GM18861 (cell line): ENCODE data around the gene GLCCI1.

Experiments used
- ATAC-seq: cut with Tn5 transposase; IDR thresholded peaks from one replicate; pipeline ENCODE4 v1.9.1; 2021; ENCODE audit not compliant: unreplicated experiment

The GLCCI1 gene

GRCh38 chr7:7968544-7969305, at the start of gene GLCCI1:
Gene GLCCI1, plus strand, starts transcription at chr7:7968796. Its CDS starts 555 bp downstream, at chr7:7969351.
- peak; percentile 74 for ATAC-seq

- ATAC-seq = peak; percentile 17
Observed at GRCh38 chr7:7919449-7919945, 49.1 kb upstream of the GLCCI1 start.

- no peak for ATAC-seq
Observed at GRCh38 chr7:7920056-7920455, 48.5 kb upstream of the GLCCI1 start.

- ATAC-seq = peak; percentile 88
Observed at GRCh38 chr7:7920481-7920880, 48.1 kb upstream of the GLCCI1 start.

- ATAC-seq = no peak
Observed at GRCh38 chr7:7921830-7922229, 46.8 kb upstream of the GLCCI1 start.

- ATAC-seq = no peak
Observed at GRCh38 chr7:7922684-7923385, 45.8 kb upstream of the GLCCI1 start.

GRCh38 chr7:7923818-7924217, 44.8 kb upstream of the GLCCI1 start:
- no peak for ATAC-seq

- no peak for ATAC-seq
Observed at GRCh38 chr7:7924303-7924702, 44.3 kb upstream of the GLCCI1 start.

- no peak for ATAC-seq
Observed at GRCh38 chr7:7931626-7932025, 37.0 kb upstream of the GLCCI1 start.

- ATAC-seq = no peak
Observed at GRCh38 chr7:7932553-7932952, 36.0 kb upstream of the GLCCI1 start.

GRCh38 chr7:7933915-7934526, 34.6 kb upstream of the GLCCI1 start:
- ATAC-seq = no peak

- ATAC-seq = no peak
Observed at GRCh38 chr7:7934945-7935344, 33.7 kb upstream of the GLCCI1 start.

- ATAC-seq = no peak
Observed at GRCh38 chr7:7938471-7938870, 30.1 kb upstream of the GLCCI1 start.

- ATAC-seq = no peak
Observed at GRCh38 chr7:7943951-7944350, 24.6 kb upstream of the GLCCI1 start.

GRCh38 chr7:7944619-7945282, 23.8 kb upstream of the GLCCI1 start:
- ATAC-seq = peak; percentile 91

- ATAC-seq = no peak
Observed at GRCh38 chr7:7946486-7946885, 22.1 kb upstream of the GLCCI1 start.

GRCh38 chr7:7948232-7948631, 20.4 kb upstream of the GLCCI1 start:
- no peak for ATAC-seq

- no peak for ATAC-seq
Observed at GRCh38 chr7:7953806-7954205, 14.8 kb upstream of the GLCCI1 start.

GRCh38 chr7:7956531-7957128, 12.0 kb upstream of the GLCCI1 start:
- ATAC-seq = no peak

- ATAC-seq = no peak
Observed at GRCh38 chr7:7957513-7957912, 11.1 kb upstream of the GLCCI1 start.
